ENCODE results near the gene ATXN1. TPM values are rescaled to one million over a fixed set of nuclear protein-coding genes. Genes with fewer than 3 reads are reported as not detected.

Gene ATXN1
- total RNA-seq, 1 donor: 48.5 TPM

GRCh38 chr6:16498957-16499356, 262.3 kb downstream of the ATXN1 start:
- DNase-seq (ENCODE audit: insufficient read length, low spot score, missing footprints): no peak
- H3K79me2 ChIP-seq (ENCODE audit: insufficient read depth, low read length): peaks cover 2% of the 10 kb centered on the region
- no peak overlapping the region for H3K4me3 ChIP-seq (ENCODE audit: insufficient read depth, low read length)
- H3K27me3 ChIP-seq (ENCODE audit: insufficient read depth, low read length): no peaks in the 10 kb centered on the region
- H3K4me2 ChIP-seq (ENCODE audit: insufficient read depth, low read length): no peak overlapping the region
- no peaks in the 10 kb centered on the region for H3K9me3 ChIP-seq (ENCODE audit: low read depth, low read length)
- TF ChIP-seq CTCF (IDR thresholded peaks at IDR 0.05; ENCODE audit: extremely low read depth, low read depth, low read length): no peak
- no peaks in the 10 kb centered on the region for H3K36me3 ChIP-seq (ENCODE audit: insufficient read depth, low read length)
- H3K27ac ChIP-seq (ENCODE audit: low read depth, low read length): no peak overlapping the region
- H4K20me1 ChIP-seq (ENCODE audit: insufficient read depth, low read length): peaks cover 2% of the 10 kb centered on the region
- H2AFZ ChIP-seq (ENCODE audit: low read length): no peak overlapping the region
- H3K4me1 ChIP-seq (ENCODE audit: insufficient read depth, low read length): peaks cover 9% of the 10 kb centered on the region

GRCh38 chr6:16498237-16498636, 263.0 kb downstream of the ATXN1 start:
- no peaks in the 10 kb centered on the region for H3K9me3 ChIP-seq (ENCODE audit: low read depth, low read length)
- DNase-seq (ENCODE audit: insufficient read length, low spot score, missing footprints): no peak
- no peak overlapping the region for H3K27ac ChIP-seq (ENCODE audit: low read depth, low read length)
- H3K36me3 ChIP-seq (ENCODE audit: insufficient read depth, low read length): no peaks in the 10 kb centered on the region
- TF ChIP-seq CTCF (IDR thresholded peaks at IDR 0.05; ENCODE audit: extremely low read depth, low read depth, low read length): no peak
- no peak overlapping the region for H3K4me3 ChIP-seq (ENCODE audit: insufficient read depth, low read length)
- H3K27me3 ChIP-seq (ENCODE audit: insufficient read depth, low read length): no peaks in the 10 kb centered on the region
- H3K4me2 ChIP-seq (ENCODE audit: insufficient read depth, low read length): no peak overlapping the region
- no peak overlapping the region for H2AFZ ChIP-seq (ENCODE audit: low read length)
- peaks cover 2% of the 10 kb centered on the region for H4K20me1 ChIP-seq (ENCODE audit: insufficient read depth, low read length)
- peaks cover 9% of the 10 kb centered on the region for H3K4me1 ChIP-seq (ENCODE audit: insufficient read depth, low read length)
- H3K79me2 ChIP-seq (ENCODE audit: insufficient read depth, low read length): peaks cover under 1% of the 10 kb centered on the region

GRCh38 chr6:16496991-16497801, 264.1 kb downstream of the ATXN1 start:
- Histone ChIP-seq H3K36me3 (ENCODE audit: insufficient read depth, low read length) (no peaks in the 10 kb centered on the region), H4K20me1 (ENCODE audit: insufficient read depth, low read length) (peaks cover 2% of the 10 kb centered on the region), H2AFZ (ENCODE audit: low read length) (no peak overlapping the region), H3K27me3 (ENCODE audit: insufficient read depth, low read length) (no peaks in the 10 kb centered on the region), H3K4me1 (ENCODE audit: insufficient read depth, low read length) (peaks cover 9% of the 10 kb centered on the region), H3K9me3 (ENCODE audit: low read depth, low read length) (no peaks in the 10 kb centered on the region), H3K4me3 (ENCODE audit: insufficient read depth, low read length) (no peak overlapping the region), H3K27ac (ENCODE audit: low read depth, low read length) (no peak overlapping the region), H3K4me2 (ENCODE audit: insufficient read depth, low read length) (no peak overlapping the region), H3K79me2 (ENCODE audit: insufficient read depth, low read length) (no peaks in the 10 kb centered on the region)
- DNase-seq (ENCODE audit: insufficient read length, low spot score, missing footprints): no peak
- TF ChIP-seq CTCF (IDR thresholded peaks at IDR 0.05; ENCODE audit: extremely low read depth, low read depth, low read length): no peak

- peaks cover 6% of the 10 kb centered on the region for H4K20me1 ChIP-seq (ENCODE audit: insufficient read depth, low read length)
- H3K27me3 ChIP-seq (ENCODE audit: insufficient read depth, low read length): no peaks in the 10 kb centered on the region
- H3K36me3 ChIP-seq (ENCODE audit: insufficient read depth, low read length): no peaks in the 10 kb centered on the region
- peaks cover 9% of the 10 kb centered on the region for H3K4me1 ChIP-seq (ENCODE audit: insufficient read depth, low read length)
- H2AFZ ChIP-seq (ENCODE audit: low read length): no peak overlapping the region
- no peak overlapping the region for H3K4me3 ChIP-seq (ENCODE audit: insufficient read depth, low read length)
- H3K4me2 ChIP-seq (ENCODE audit: insufficient read depth, low read length): no peak overlapping the region
- H3K9me3 ChIP-seq (ENCODE audit: low read depth, low read length): no peaks in the 10 kb centered on the region
- DNase-seq (ENCODE audit: insufficient read length, low spot score, missing footprints): no peak
- TF ChIP-seq CTCF (IDR thresholded peaks at IDR 0.05; ENCODE audit: extremely low read depth, low read depth, low read length): no peak
- no peak overlapping the region for H3K27ac ChIP-seq (ENCODE audit: low read depth, low read length)
- H3K79me2 ChIP-seq (ENCODE audit: insufficient read depth, low read length): no peaks in the 10 kb centered on the region
Observed at GRCh38 chr6:16496210-16496609, 265.1 kb downstream of the ATXN1 start.
